Keratinocyte (primary cell): Measurements from ENCODE around the gene CMIP. TPM values are rescaled to one million over a fixed set of nuclear protein-coding genes. Genes with fewer than 3 reads are reported as not detected.

Source experiments
- DNase-seq: peaks from one replicate; pipeline ENCODE4 v3.0.0-alpha.2; 2011; ENCODE audit warnings: low read depth, missing footprints, low spot score
- FAIRE-seq: peaks from 2 replicates; lab custom pipeline; 2011; peaks lifted over from hg19 to GRCh38; lab: Jason Lieb, UNC
- H2AFZ ChIP-seq: 2 replicates; pipeline ENCODE4 v1.6.0; 2012; ENCODE audit warnings: low read length, control low read depth, inconsistent platforms; ENCODE audit not compliant: control insufficient read depth
- H3K27ac ChIP-seq: 2 replicates; pipeline ENCODE4 v1.5.1; 2011; ENCODE audit warnings: low read length; ENCODE audit not compliant: control insufficient read depth, insufficient read depth
- H3K27me3 ChIP-seq: 3 replicates; pipeline ENCODE4 v1.6.0; 2011; ENCODE audit warnings: low read length; ENCODE audit not compliant: control insufficient read depth, insufficient read depth; ENCODE audit errors: extremely low read depth
- H3K36me3 ChIP-seq, 2 experiments: 2 replicates in 1 of 2; 3 replicates in 1 of 2; pipeline ENCODE4 v1.5.1; 2011; ENCODE audit warnings: low read length in 2 of 2, mild to moderate bottlenecking in 1 of 2; ENCODE audit not compliant: control insufficient read depth in 2 of 2, insufficient read depth in 2 of 2; ENCODE audit errors: extremely low read depth in 1 of 2
- H3K4me1 ChIP-seq: 3 replicates; pipeline ENCODE4 v1.5.1; 2011; ENCODE audit warnings: low read length; ENCODE audit not compliant: control insufficient read depth, insufficient read depth; ENCODE audit errors: extremely low read depth
- H3K4me2 ChIP-seq: 3 replicates; pipeline ENCODE4 v1.6.0; 2011; ENCODE audit warnings: low read depth, low read length; ENCODE audit not compliant: control insufficient read depth, insufficient read depth; ENCODE audit errors: extremely low read depth
- H3K4me3 ChIP-seq, 3 experiments: fragments of 200-600 bp in 1 of 3; sonication (generic) in 1 of 3; 2 replicates in 2 of 3; 3 replicates in 1 of 3; pipeline ENCODE4 v1.5.1; 2011 to 2016; ENCODE audit warnings: low read length in 3 of 3, mild to moderate bottlenecking in 3 of 3, control low read depth in 2 of 3, inconsistent platforms in 1 of 3, low read depth in 1 of 3, mixed read lengths in 1 of 3, mixed run types in 1 of 3, moderate library complexity in 1 of 3; ENCODE audit not compliant: control insufficient read depth in 2 of 3, insufficient read depth in 2 of 3; ENCODE audit errors: extremely low read depth in 1 of 3
- H3K79me2 ChIP-seq: 2 replicates; pipeline ENCODE4 v1.6.0; 2012; ENCODE audit warnings: low read length; ENCODE audit not compliant: control insufficient read depth, insufficient read depth
- H3K9ac ChIP-seq: 3 replicates; pipeline ENCODE4 v1.6.0; 2011; ENCODE audit warnings: low read length; ENCODE audit not compliant: control insufficient read depth, insufficient read depth; ENCODE audit errors: extremely low read depth
- H3K9me1 ChIP-seq: 3 replicates; pipeline ENCODE4 v1.6.0; 2011; ENCODE audit warnings: low read length; ENCODE audit not compliant: control insufficient read depth, insufficient read depth; ENCODE audit errors: extremely low read depth
- H3K9me3 ChIP-seq: 2 replicates; pipeline ENCODE4 v1.5.1; 2012; ENCODE audit warnings: low read depth, low read length; ENCODE audit not compliant: control insufficient read depth
- H4K20me1 ChIP-seq: 3 replicates; pipeline ENCODE4 v1.6.0; 2011; ENCODE audit warnings: low read length; ENCODE audit not compliant: control insufficient read depth, insufficient read depth; ENCODE audit errors: extremely low read depth
- EZH2 ChIP-seq: IDR thresholded peaks from one replicate; pipeline ENCODE4 v1.6.1; 2012; ENCODE audit warnings: inconsistent platforms, mild to moderate bottlenecking, low read length, moderate library complexity
- dilution Hi-C: fragments of 300-500 bp; cut with MboI; formaldehyde crosslinking; loops from one replicate; pipeline ENCODE4 v1.7.0; 2020; ENCODE audit warnings: low sequenced_read_pairs; ENCODE audit not compliant: extremely low pct_ligation_motif_present
- polyA plus RNA-seq, 5 experiments: library from polyadenylated mRNA; depleted of rRNA in 3 of 5; stranded (reverse) in 3 of 5; stranded (forward) in 1 of 5; unstranded in 1 of 5; fragments of >200 nt; gene quantifications; 1 replicate in 1 of 5; 2 replicates in 3 of 5; 3 replicates in 1 of 5; pipeline versions ENCODE4 v1.2.1 to v1.2.3, GENCODE V29; 2011 to 2012; ENCODE audit warnings: missing spikeins in 2 of 5, low read depth in 1 of 5, low replicate concordance in 1 of 5
- TF ChIP-seq, protein P1 (sequence below), 3 experiments: IDR thresholded peaks in 1 of 3; conservative IDR thresholded peaks in 1 of 3; optimal IDR thresholded peaks in 1 of 3; 2 replicates in 2 of 3; 3 replicates in 1 of 3; pipeline versions ENCODE3 to v1.5.1; 2011; ENCODE audit warnings: low read length in 3 of 3, mild to moderate bottlenecking in 3 of 3, moderate library complexity in 2 of 3, control low read depth in 1 of 3, inconsistent platforms in 1 of 3; ENCODE audit not compliant: insufficient read depth in 2 of 3; ENCODE audit errors: extremely low read depth in 1 of 3

CMIP gene
- polyA plus RNA-seq, 1 donor (not counting 4 experiments of a cell fraction or from before 2014, with no cell fraction given) = 5.0 TPM

DNA sequence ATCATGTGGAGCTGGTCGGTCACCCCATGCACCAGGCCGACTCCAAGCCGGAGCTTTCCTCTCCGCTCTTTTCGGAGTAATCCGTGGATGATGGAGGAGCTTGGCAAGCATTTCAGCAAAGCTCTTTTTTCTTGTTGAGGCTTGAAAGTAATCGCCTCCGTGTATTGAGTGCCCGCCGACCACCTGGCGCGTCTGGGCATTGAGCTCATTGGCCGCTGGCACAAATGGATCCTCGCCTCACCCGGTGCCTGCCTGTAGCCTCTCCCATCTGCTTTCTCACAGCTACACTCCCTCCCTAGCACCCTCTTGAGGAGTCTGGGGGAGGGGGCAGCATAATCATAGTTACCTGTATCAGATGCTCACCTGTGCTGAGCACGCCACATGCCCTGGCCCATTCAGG, 148.9 kb downstream of the CMIP start:
- Histone ChIP-seq H2AFZ (no peak overlapping the region), H3K9ac (peak overlapping the region; percentile 26), H3K79me2 (peaks cover 71% of the 10 kb centered on the region), H3K27ac (peak overlapping the region; percentile 14), H3K27me3 (no peaks in the 10 kb centered on the region), H3K9me1 (peaks cover 4% of the 10 kb centered on the region), H3K4me1 (peaks cover 15% of the 10 kb centered on the region), H3K4me2 (peak overlapping the region; percentile 56), H3K4me3 (no peak overlapping the region), H3K9me3 (no peaks in the 10 kb centered on the region), H4K20me1 (peaks cover 3% of the 10 kb centered on the region), H3K36me3 (peaks cover 4% of the 10 kb centered on the region in 2 experiments)
- no peak for TF ChIP-seq EZH2
- TF ChIP-seq, protein P1, sequence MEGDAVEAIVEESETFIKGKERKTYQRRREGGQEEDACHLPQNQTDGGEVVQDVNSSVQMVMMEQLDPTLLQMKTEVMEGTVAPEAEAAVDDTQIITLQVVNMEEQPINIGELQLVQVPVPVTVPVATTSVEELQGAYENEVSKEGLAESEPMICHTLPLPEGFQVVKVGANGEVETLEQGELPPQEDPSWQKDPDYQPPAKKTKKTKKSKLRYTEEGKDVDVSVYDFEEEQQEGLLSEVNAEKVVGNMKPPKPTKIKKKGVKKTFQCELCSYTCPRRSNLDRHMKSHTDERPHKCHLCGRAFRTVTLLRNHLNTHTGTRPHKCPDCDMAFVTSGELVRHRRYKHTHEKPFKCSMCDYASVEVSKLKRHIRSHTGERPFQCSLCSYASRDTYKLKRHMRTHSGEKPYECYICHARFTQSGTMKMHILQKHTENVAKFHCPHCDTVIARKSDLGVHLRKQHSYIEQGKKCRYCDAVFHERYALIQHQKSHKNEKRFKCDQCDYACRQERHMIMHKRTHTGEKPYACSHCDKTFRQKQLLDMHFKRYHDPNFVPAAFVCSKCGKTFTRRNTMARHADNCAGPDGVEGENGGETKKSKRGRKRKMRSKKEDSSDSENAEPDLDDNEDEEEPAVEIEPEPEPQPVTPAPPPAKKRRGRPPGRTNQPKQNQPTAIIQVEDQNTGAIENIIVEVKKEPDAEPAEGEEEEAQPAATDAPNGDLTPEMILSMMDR (optimal IDR thresholded peaks at IDR 0.05 in 1 of 3, IDR thresholded peaks at IDR 0.05 in 1 of 3, conservative IDR thresholded peaks at IDR 0.05 in 1 of 3; ENCODE audit: extremely low read depth in 1 of 3, insufficient read depth in 2 of 3, low read length in 3 of 3) = peak in 1 of 3 experiments; percentile 32
- no peak for DNase-seq
- dilution Hi-C loops = no loop called here
- no peak for FAIRE-seq

DNA sequence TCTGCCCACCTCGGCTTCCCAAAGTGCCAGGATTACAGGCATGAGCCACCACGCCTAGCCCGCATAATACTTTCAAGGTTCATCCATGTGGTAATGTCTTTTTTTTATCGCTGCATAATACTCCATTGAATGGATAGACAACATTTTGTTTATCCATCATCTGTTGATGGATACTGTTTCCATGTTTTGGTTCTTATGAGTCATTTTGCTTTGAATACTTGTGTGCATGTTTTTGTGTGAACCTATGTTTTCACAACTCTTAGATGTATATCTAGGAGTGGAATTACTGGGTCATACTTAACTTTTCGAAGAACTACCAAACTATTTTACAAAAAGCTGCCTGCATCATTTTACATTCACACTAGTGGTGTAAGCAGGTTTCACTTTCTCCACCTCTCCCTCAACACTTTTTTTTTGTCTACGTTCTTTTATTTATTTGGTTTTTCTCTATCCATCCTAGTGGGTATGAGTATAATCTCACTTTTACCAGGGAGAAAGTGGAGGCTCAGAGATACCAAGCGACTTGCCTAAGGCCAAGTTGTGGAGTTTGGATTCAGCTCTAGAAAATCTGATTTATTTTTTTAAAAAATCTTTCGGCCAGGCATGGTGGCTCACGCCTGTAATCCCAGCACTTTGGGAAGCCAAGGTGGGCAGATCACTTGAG, 151.2 kb downstream of the CMIP start:
- no peak overlapping the region for H2AFZ ChIP-seq
- H3K9ac ChIP-seq = no peak overlapping the region
- H3K4me2 ChIP-seq = no peak overlapping the region
- peaks cover 66% of the 10 kb centered on the region for H3K79me2 ChIP-seq
- TF ChIP-seq EZH2 = no peak
- TF ChIP-seq, protein P1 (optimal IDR thresholded peaks at IDR 0.05 in 1 of 3, IDR thresholded peaks at IDR 0.05 in 1 of 3, conservative IDR thresholded peaks at IDR 0.05 in 1 of 3; ENCODE audit: extremely low read depth in 1 of 3, insufficient read depth in 2 of 3, low read length in 3 of 3) = no peak
- H3K4me1 ChIP-seq = peaks cover 37% of the 10 kb centered on the region
- no peak for DNase-seq
- peaks cover 7% of the 10 kb centered on the region for H3K9me1 ChIP-seq
- H3K9me3 ChIP-seq = no peaks in the 10 kb centered on the region
- H3K27me3 ChIP-seq = no peaks in the 10 kb centered on the region
- FAIRE-seq = no peak
- H3K36me3 ChIP-seq = peaks cover 1 to 4% of the 10 kb centered on the region in 2 experiments
- H3K27ac ChIP-seq = peak overlapping the region; percentile 18
- dilution Hi-C loops = no loop called here
- H4K20me1 ChIP-seq = peaks cover 8% of the 10 kb centered on the region
- no peak overlapping the region for H3K4me3 ChIP-seq
